ENCODE data around the gene CNTN2.

CNTN2 gene

DNA sequence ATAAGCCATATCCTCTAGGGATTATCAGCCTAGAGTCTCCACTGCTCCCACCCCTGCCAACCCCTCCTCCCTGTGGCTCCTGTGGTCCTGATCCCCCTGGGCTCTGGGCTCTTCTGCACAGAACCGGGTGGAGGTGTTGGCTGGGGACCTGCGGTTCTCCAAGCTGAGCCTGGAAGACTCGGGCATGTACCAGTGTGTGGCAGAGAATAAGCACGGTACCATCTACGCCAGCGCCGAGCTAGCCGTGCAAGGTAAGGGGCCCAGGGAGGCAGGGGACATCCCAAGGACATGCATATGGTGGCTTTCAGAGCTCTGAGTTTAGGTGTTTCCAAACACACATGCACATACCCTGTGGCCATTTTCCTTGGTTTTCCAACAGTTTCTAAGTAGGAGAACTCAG is 19.3 kb downstream of the CNTN2 start:
- H3K4me3 ChIP-seq (ENCODE audit: low read length in 2 of 2) = no peak overlapping the region
- no peaks in the 10 kb centered on the region for H3K27me3 ChIP-seq (ENCODE audit: control insufficient read depth in 2 of 2, insufficient read depth in 2 of 2, low read length in 2 of 2)
- H3K9ac ChIP-seq (ENCODE audit: low read depth in 1 of 2, low read length in 2 of 2) = no peak overlapping the region
- H3K4me1 ChIP-seq (ENCODE audit: control insufficient read depth in 2 of 2, insufficient read depth in 2 of 2, low read length in 2 of 2) = no peaks in the 10 kb centered on the region
- no peak overlapping the region for H3K27ac ChIP-seq (ENCODE audit: low read depth in 2 of 2, low read length in 2 of 2)
- H3K9me3 ChIP-seq (ENCODE audit: control insufficient read depth in 2 of 2, low read length in 2 of 2) = no peaks in the 10 kb centered on the region
- H3K36me3 ChIP-seq (ENCODE audit: control insufficient read depth in 2 of 2, insufficient read depth in 2 of 2, low read length in 2 of 2) = no peaks in the 10 kb centered on the region

DNA sequence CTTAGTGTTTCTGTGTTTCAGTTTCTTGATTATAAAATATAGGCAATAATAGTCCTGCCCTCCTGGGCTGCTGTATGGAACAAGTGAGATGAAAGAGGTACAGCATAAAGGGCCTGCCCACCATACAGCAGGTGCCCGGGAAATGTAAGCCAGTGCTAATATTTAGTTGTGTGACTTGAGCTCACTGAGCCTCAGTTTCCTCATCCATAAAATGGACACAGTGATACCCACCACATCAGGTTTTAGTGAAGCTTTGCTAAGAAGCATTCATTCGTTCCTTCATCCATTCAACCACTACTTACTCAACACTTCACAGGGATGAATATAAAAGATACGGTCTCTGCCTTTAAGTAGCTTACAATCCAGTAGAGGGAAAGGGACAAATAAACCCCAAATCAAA is 19.9 kb downstream of the CNTN2 start:
- H3K4me3 ChIP-seq (ENCODE audit: low read length in 2 of 2) = no peak overlapping the region
- no peaks in the 10 kb centered on the region for H3K4me1 ChIP-seq (ENCODE audit: control insufficient read depth in 2 of 2, insufficient read depth in 2 of 2, low read length in 2 of 2)
- H3K27me3 ChIP-seq (ENCODE audit: control insufficient read depth in 2 of 2, insufficient read depth in 2 of 2, low read length in 2 of 2) = no peaks in the 10 kb centered on the region
- H3K36me3 ChIP-seq (ENCODE audit: control insufficient read depth in 2 of 2, insufficient read depth in 2 of 2, low read length in 2 of 2) = no peaks in the 10 kb centered on the region
- no peak overlapping the region for H3K27ac ChIP-seq (ENCODE audit: low read depth in 2 of 2, low read length in 2 of 2)
- no peak overlapping the region for H3K9ac ChIP-seq (ENCODE audit: low read depth in 1 of 2, low read length in 2 of 2)
- no peaks in the 10 kb centered on the region for H3K9me3 ChIP-seq (ENCODE audit: control insufficient read depth in 2 of 2, low read length in 2 of 2)

DNA sequence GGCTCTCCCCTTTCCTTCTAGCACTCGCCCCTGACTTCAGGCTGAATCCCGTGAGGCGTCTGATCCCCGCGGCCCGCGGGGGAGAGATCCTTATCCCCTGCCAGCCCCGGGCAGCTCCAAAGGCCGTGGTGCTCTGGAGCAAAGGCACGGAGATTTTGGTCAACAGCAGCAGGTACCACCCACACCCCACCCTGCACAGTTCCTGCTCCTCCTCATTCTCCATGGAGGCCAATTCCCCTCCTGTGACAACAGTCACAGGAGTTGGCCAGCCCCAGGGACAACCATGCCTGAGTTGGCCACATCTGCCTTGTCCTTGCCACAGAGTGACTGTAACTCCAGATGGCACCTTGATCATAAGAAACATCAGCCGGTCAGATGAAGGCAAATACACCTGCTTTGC is 21.3 kb downstream of the CNTN2 start:
- no peak overlapping the region for H3K9ac ChIP-seq (ENCODE audit: low read depth in 1 of 2, low read length in 2 of 2)
- H3K9me3 ChIP-seq (ENCODE audit: control insufficient read depth in 2 of 2, low read length in 2 of 2) = no peaks in the 10 kb centered on the region
- no peaks in the 10 kb centered on the region for H3K4me1 ChIP-seq (ENCODE audit: control insufficient read depth in 2 of 2, insufficient read depth in 2 of 2, low read length in 2 of 2)
- H3K27ac ChIP-seq (ENCODE audit: low read depth in 2 of 2, low read length in 2 of 2) = no peak overlapping the region
- no peak overlapping the region for H3K4me3 ChIP-seq (ENCODE audit: low read length in 2 of 2)
- no peaks in the 10 kb centered on the region for H3K27me3 ChIP-seq (ENCODE audit: control insufficient read depth in 2 of 2, insufficient read depth in 2 of 2, low read length in 2 of 2)
- no peaks in the 10 kb centered on the region for H3K36me3 ChIP-seq (ENCODE audit: control insufficient read depth in 2 of 2, insufficient read depth in 2 of 2, low read length in 2 of 2)

DNA sequence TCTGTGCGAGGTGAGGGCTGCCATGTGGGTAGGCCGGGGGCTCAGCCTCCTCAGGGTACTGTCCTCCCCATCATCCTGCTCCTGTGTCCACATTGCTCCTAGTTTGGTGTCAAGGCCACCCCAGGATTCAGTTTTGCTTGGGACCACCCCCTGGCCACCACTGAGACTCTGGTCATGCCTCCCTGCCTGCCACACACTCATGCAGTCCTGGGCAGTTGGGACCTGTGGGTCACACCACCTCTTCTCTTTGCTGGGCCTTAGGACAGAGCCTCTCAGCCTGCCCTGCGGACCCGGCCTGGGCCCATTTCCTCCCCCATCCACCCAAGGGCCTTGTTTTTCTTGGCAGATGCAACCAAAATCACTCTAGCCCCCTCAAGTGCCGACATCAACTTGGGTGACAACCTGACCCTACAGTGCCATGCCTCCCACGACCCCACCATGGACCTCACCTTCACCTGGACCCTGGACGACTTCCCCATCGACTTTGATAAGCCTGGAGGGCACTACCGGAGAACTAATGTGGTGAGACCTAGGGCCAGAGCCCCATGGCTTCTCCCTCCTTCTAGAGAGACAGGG is 21.8 kb downstream of the CNTN2 start:
- H3K9me3 ChIP-seq (ENCODE audit: control insufficient read depth in 2 of 2, low read length in 2 of 2) = no peaks in the 10 kb centered on the region
- H3K27ac ChIP-seq (ENCODE audit: low read depth in 2 of 2, low read length in 2 of 2) = no peak overlapping the region
- no peaks in the 10 kb centered on the region for H3K4me1 ChIP-seq (ENCODE audit: control insufficient read depth in 2 of 2, insufficient read depth in 2 of 2, low read length in 2 of 2)
- H3K9ac ChIP-seq (ENCODE audit: low read depth in 1 of 2, low read length in 2 of 2) = no peak overlapping the region
- no peak overlapping the region for H3K4me3 ChIP-seq (ENCODE audit: low read length in 2 of 2)
- H3K27me3 ChIP-seq (ENCODE audit: control insufficient read depth in 2 of 2, insufficient read depth in 2 of 2, low read length in 2 of 2) = no peaks in the 10 kb centered on the region
- no peaks in the 10 kb centered on the region for H3K36me3 ChIP-seq (ENCODE audit: control insufficient read depth in 2 of 2, insufficient read depth in 2 of 2, low read length in 2 of 2)

- no peak overlapping the region for H3K9ac ChIP-seq (ENCODE audit: low read depth in 1 of 2, low read length in 2 of 2)
- H3K4me3 ChIP-seq (ENCODE audit: low read length in 2 of 2) = no peak overlapping the region
- H3K27ac ChIP-seq (ENCODE audit: low read depth in 2 of 2, low read length in 2 of 2) = no peak overlapping the region
- no peaks in the 10 kb centered on the region for H3K9me3 ChIP-seq (ENCODE audit: control insufficient read depth in 2 of 2, low read length in 2 of 2)
- H3K36me3 ChIP-seq (ENCODE audit: control insufficient read depth in 2 of 2, insufficient read depth in 2 of 2, low read length in 2 of 2) = no peaks in the 10 kb centered on the region
- no peaks in the 10 kb centered on the region for H3K27me3 ChIP-seq (ENCODE audit: control insufficient read depth in 2 of 2, insufficient read depth in 2 of 2, low read length in 2 of 2)
- no peaks in the 10 kb centered on the region for H3K4me1 ChIP-seq (ENCODE audit: control insufficient read depth in 2 of 2, insufficient read depth in 2 of 2, low read length in 2 of 2)
Observed at GRCh38 chr1:205065666-205066065, 22.7 kb downstream of the CNTN2 start.

GRCh38 chr1:205066141-205066818 is 23.3 kb downstream of the CNTN2 start:
- Histone ChIP-seq H3K27me3 (ENCODE audit: control insufficient read depth in 2 of 2, insufficient read depth in 2 of 2, low read length in 2 of 2) (no peaks in the 10 kb centered on the region), H3K9ac (ENCODE audit: low read depth in 1 of 2, low read length in 2 of 2) (no peak overlapping the region), H3K4me1 (ENCODE audit: control insufficient read depth in 2 of 2, insufficient read depth in 2 of 2, low read length in 2 of 2) (no peaks in the 10 kb centered on the region), H3K9me3 (ENCODE audit: control insufficient read depth in 2 of 2, low read length in 2 of 2) (no peaks in the 10 kb centered on the region), H3K4me3 (ENCODE audit: low read length in 2 of 2) (no peak overlapping the region), H3K27ac (ENCODE audit: low read depth in 2 of 2, low read length in 2 of 2) (no peak overlapping the region), H3K36me3 (ENCODE audit: control insufficient read depth in 2 of 2, insufficient read depth in 2 of 2, low read length in 2 of 2) (no peaks in the 10 kb centered on the region)

DNA sequence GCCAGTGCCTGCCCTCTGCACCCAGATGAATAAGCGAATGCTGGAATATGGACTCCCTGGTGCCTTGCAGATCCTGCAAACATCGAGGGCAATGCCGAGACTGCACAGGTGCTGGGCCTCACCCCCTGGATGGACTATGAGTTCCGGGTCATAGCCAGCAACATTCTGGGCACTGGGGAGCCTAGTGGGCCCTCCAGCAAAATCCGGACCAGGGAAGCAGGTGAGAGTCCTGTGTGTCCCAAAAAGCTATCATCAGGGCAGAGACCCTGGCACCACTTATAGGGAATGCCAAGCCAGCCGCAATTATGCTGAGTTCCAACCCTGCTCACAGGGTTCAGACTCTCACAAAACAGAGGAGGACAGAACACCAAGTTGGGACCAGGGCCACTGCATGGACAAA is 24.0 kb downstream of the CNTN2 start:
- no peak overlapping the region for H3K9ac ChIP-seq (ENCODE audit: low read depth in 1 of 2, low read length in 2 of 2)
- no peaks in the 10 kb centered on the region for H3K27me3 ChIP-seq (ENCODE audit: control insufficient read depth in 2 of 2, insufficient read depth in 2 of 2, low read length in 2 of 2)
- no peaks in the 10 kb centered on the region for H3K4me1 ChIP-seq (ENCODE audit: control insufficient read depth in 2 of 2, insufficient read depth in 2 of 2, low read length in 2 of 2)
- no peaks in the 10 kb centered on the region for H3K9me3 ChIP-seq (ENCODE audit: control insufficient read depth in 2 of 2, low read length in 2 of 2)
- H3K36me3 ChIP-seq (ENCODE audit: control insufficient read depth in 2 of 2, insufficient read depth in 2 of 2, low read length in 2 of 2) = no peaks in the 10 kb centered on the region
- no peak overlapping the region for H3K27ac ChIP-seq (ENCODE audit: low read depth in 2 of 2, low read length in 2 of 2)
- H3K4me3 ChIP-seq (ENCODE audit: low read length in 2 of 2) = no peak overlapping the region

GRCh38 chr1:205068001-205068400 is 25.0 kb downstream of the CNTN2 start:
- no peaks in the 10 kb centered on the region for H3K36me3 ChIP-seq (ENCODE audit: control insufficient read depth in 2 of 2, insufficient read depth in 2 of 2, low read length in 2 of 2)
- no peak overlapping the region for H3K9ac ChIP-seq (ENCODE audit: low read depth in 1 of 2, low read length in 2 of 2)
- no peak overlapping the region for H3K4me3 ChIP-seq (ENCODE audit: low read length in 2 of 2)
- H3K27me3 ChIP-seq (ENCODE audit: control insufficient read depth in 2 of 2, insufficient read depth in 2 of 2, low read length in 2 of 2) = no peaks in the 10 kb centered on the region
- H3K4me1 ChIP-seq (ENCODE audit: control insufficient read depth in 2 of 2, insufficient read depth in 2 of 2, low read length in 2 of 2) = no peaks in the 10 kb centered on the region
- no peaks in the 10 kb centered on the region for H3K9me3 ChIP-seq (ENCODE audit: control insufficient read depth in 2 of 2, low read length in 2 of 2)
- H3K27ac ChIP-seq (ENCODE audit: low read depth in 2 of 2, low read length in 2 of 2) = no peak overlapping the region

- Histone ChIP-seq H3K9ac (ENCODE audit: low read depth in 1 of 2, low read length in 2 of 2) (no peak overlapping the region), H3K27ac (ENCODE audit: low read depth in 2 of 2, low read length in 2 of 2) (no peak overlapping the region)
Observed at GRCh38 chr1:205068457-205069040, 25.5 kb downstream of the CNTN2 start.

GRCh38 chr1:205069371-205070125 is 26.5 kb downstream of the CNTN2 start:
- H3K9ac ChIP-seq (ENCODE audit: low read depth in 1 of 2, low read length in 2 of 2) = no peak overlapping the region
- H3K36me3 ChIP-seq (ENCODE audit: control insufficient read depth in 2 of 2, insufficient read depth in 2 of 2, low read length in 2 of 2) = no peaks in the 10 kb centered on the region
- H3K27ac ChIP-seq (ENCODE audit: low read depth in 2 of 2, low read length in 2 of 2) = no peak overlapping the region

More at GRCh38 chr1:205068457-205069040, 25.5 kb downstream of the CNTN2 start:
- Histone ChIP-seq H3K36me3 (ENCODE audit: control insufficient read depth in 2 of 2, insufficient read depth in 2 of 2, low read length in 2 of 2) (no peaks in the 10 kb centered on the region), H3K9me3 (ENCODE audit: control insufficient read depth in 2 of 2, low read length in 2 of 2) (no peaks in the 10 kb centered on the region), H3K4me3 (ENCODE audit: low read length in 2 of 2) (no peak overlapping the region), H3K27me3 (ENCODE audit: control insufficient read depth in 2 of 2, insufficient read depth in 2 of 2, low read length in 2 of 2) (no peaks in the 10 kb centered on the region), H3K4me1 (ENCODE audit: control insufficient read depth in 2 of 2, insufficient read depth in 2 of 2, low read length in 2 of 2) (no peaks in the 10 kb centered on the region)

More at GRCh38 chr1:205069371-205070125, 26.5 kb downstream of the CNTN2 start:
- H3K4me1 ChIP-seq (ENCODE audit: control insufficient read depth in 2 of 2, insufficient read depth in 2 of 2, low read length in 2 of 2) = no peaks in the 10 kb centered on the region
- no peaks in the 10 kb centered on the region for H3K9me3 ChIP-seq (ENCODE audit: control insufficient read depth in 2 of 2, low read length in 2 of 2)
- no peaks in the 10 kb centered on the region for H3K27me3 ChIP-seq (ENCODE audit: control insufficient read depth in 2 of 2, insufficient read depth in 2 of 2, low read length in 2 of 2)
- no peak overlapping the region for H3K4me3 ChIP-seq (ENCODE audit: low read length in 2 of 2)

Measured in mucosa of rectum (tissue), 2 donors.